ENCODE measurements around the gene PRF1.

PRF1 gene

GRCh38 chr10:70600512-70601395 is 1.8 kb downstream of the PRF1 start:
- no peak overlapping the region for H3K27ac ChIP-seq

GRCh38 chr10:70599791-70600190 is 2.8 kb downstream of the PRF1 start:
- TF ChIP-seq ZFX (IDR thresholded peaks at IDR 0.05; ENCODE audit: borderline replicate concordance): no peak
- no peak for TF ChIP-seq CTCF (IDR thresholded peaks at IDR 0.05)
- no peak overlapping the region for H3K27ac ChIP-seq

More at GRCh38 chr10:70600512-70601395, 1.8 kb downstream of the PRF1 start:
- TF ChIP-seq ZFX (IDR thresholded peaks at IDR 0.05; ENCODE audit: borderline replicate concordance) (no peak), CTCF (IDR thresholded peaks at IDR 0.05) (no peak)

- TF ChIP-seq CTCF (IDR thresholded peaks at IDR 0.05) (no peak), ZFX (IDR thresholded peaks at IDR 0.05; ENCODE audit: borderline replicate concordance) (no peak)
- no peak overlapping the region for H3K27ac ChIP-seq
Observed at GRCh38 chr10:70599319-70599718, 3.2 kb downstream of the PRF1 start.

GRCh38 chr10:70598857-70599295 is 3.7 kb downstream of the PRF1 start:
- TF ChIP-seq CTCF (IDR thresholded peaks at IDR 0.05) (no peak), ZFX (IDR thresholded peaks at IDR 0.05; ENCODE audit: borderline replicate concordance) (no peak)
- H3K27ac ChIP-seq: no peak overlapping the region

- no peak overlapping the region for H3K27ac ChIP-seq
- no peak for TF ChIP-seq CTCF (IDR thresholded peaks at IDR 0.05)
- no peak for TF ChIP-seq ZFX (IDR thresholded peaks at IDR 0.05; ENCODE audit: borderline replicate concordance)
Observed at GRCh38 chr10:70597856-70598815, 4.4 kb downstream of the PRF1 start.

- TF ChIP-seq ZFX (IDR thresholded peaks at IDR 0.05; ENCODE audit: borderline replicate concordance): no peak
- no peak for TF ChIP-seq CTCF (IDR thresholded peaks at IDR 0.05)
- no peak overlapping the region for H3K27ac ChIP-seq
Observed at GRCh38 chr10:70596860-70597809, 5.4 kb downstream of the PRF1 start.
